GM23338 (cell line): ENCODE data around the gene MCHR2. TPM values are rescaled to one million over a fixed set of nuclear protein-coding genes. Genes with fewer than 3 reads are reported as not detected.

Source experiments
- ATAC-seq: fragments of 200-7000 bp; cut with Tn5 transposase; 3 replicates; pipeline ENCODE4 v1.9.1; 2020
- DNase-seq: peaks from one replicate; pipeline ENCODE4 v3.0.0-alpha.2; 2015; ENCODE audit warnings: low spot score
- H2AFZ ChIP-seq: fragments of 200-600 bp; sonication (generic); 2 replicates; pipeline ENCODE4 v1.8.0; 2016; ENCODE audit warnings: antibody characterized with exemption, mild to moderate bottlenecking, moderate library complexity
- H3F3A ChIP-seq: fragments of 200-600 bp; sonication (generic); replicated peaks from 2 replicates; pipeline ENCODE4 v1.8.0; 2017; ENCODE audit warnings: antibody characterized with exemption, mixed run types, low read depth
- H3K27ac ChIP-seq: fragments of 200-600 bp; sonication (generic); 2 replicates; pipeline ENCODE4 v1.6.1; 2016; ENCODE audit warnings: low read depth
- H3K27me3 ChIP-seq: fragments of 200-600 bp; sonication (generic); 2 replicates; pipeline ENCODE4 v1.8.0; 2016; ENCODE audit warnings: mild to moderate bottlenecking, mixed run types, moderate library complexity; ENCODE audit not compliant: insufficient read depth
- H3K36me3 ChIP-seq: fragments of 200-600 bp; sonication (generic); 2 replicates; pipeline ENCODE4 v1.8.0; 2016; ENCODE audit warnings: mild to moderate bottlenecking; ENCODE audit not compliant: insufficient read depth
- H3K4me1 ChIP-seq: fragments of 200-600 bp; sonication (generic); 2 replicates; pipeline ENCODE4 v1.8.0; 2016; ENCODE audit warnings: mild to moderate bottlenecking, moderate library complexity; ENCODE audit not compliant: insufficient read depth
- H3K4me2 ChIP-seq: fragments of 200-600 bp; sonication (generic); 2 replicates; pipeline ENCODE4 v1.7.1; 2017; ENCODE audit warnings: mixed run types
- H3K4me3 ChIP-seq: fragments of 200-600 bp; sonication (generic); 2 replicates; pipeline ENCODE4 v1.6.1; 2016; ENCODE audit warnings: mixed run types
- H3K79me2 ChIP-seq: fragments of 200-600 bp; sonication (generic); replicated peaks from 2 replicates; pipeline ENCODE4 v1.8.0; 2017; ENCODE audit warnings: mild to moderate bottlenecking; ENCODE audit not compliant: insufficient read depth
- H3K9me2 ChIP-seq: fragments of 200-600 bp; sonication (generic); 2 replicates; pipeline ENCODE4 v1.8.0; 2017; ENCODE audit not compliant: insufficient read depth
- H4K20me1 ChIP-seq: fragments of 200-600 bp; sonication (generic); replicated peaks from 2 replicates; pipeline ENCODE4 v1.8.0; 2017; ENCODE audit warnings: mild to moderate bottlenecking; ENCODE audit not compliant: insufficient read depth
- H3K27ac Mint-ChIP-seq: 2 replicates; pipeline ENCODE4 v1.8.0; 2020; ENCODE audit warnings: inconsistent platforms, mild to moderate bottlenecking, moderate library complexity, mixed read lengths
- H3K27me3 Mint-ChIP-seq: 3 replicates; pipeline ENCODE4 v1.8.0; 2022; ENCODE audit warnings: low read depth, mild to moderate bottlenecking, moderate library complexity, mixed read lengths, inconsistent platforms; ENCODE audit not compliant: insufficient read depth, poor library complexity
- H3K36me3 Mint-ChIP-seq: 3 replicates; pipeline ENCODE4 v1.8.0; 2021; ENCODE audit warnings: low read depth, mild to moderate bottlenecking, inconsistent platforms, moderate library complexity, mixed read lengths
- H3K4me1 Mint-ChIP-seq: 3 replicates; pipeline ENCODE4 v1.8.0; 2020; ENCODE audit warnings: mild to moderate bottlenecking, inconsistent platforms, mixed read lengths
- H3K4me3 Mint-ChIP-seq: 3 replicates; pipeline ENCODE4 v1.8.0; 2021; ENCODE audit warnings: moderate library complexity, mild to moderate bottlenecking, inconsistent platforms, mixed read lengths
- H3K9me3 Mint-ChIP-seq: 3 replicates; pipeline ENCODE4 v1.8.0; 2020; ENCODE audit warnings: moderate library complexity, mild to moderate bottlenecking, inconsistent platforms, mixed read lengths
- CREB1 ChIP-seq: fragments of 250-450 bp; sonication (Bioruptor Pico); IDR thresholded peaks from 2 replicates; pipeline ENCODE4 v1.5.0; 2020; ENCODE audit warnings: low read depth, mild to moderate bottlenecking, moderate library complexity
- EZH2 ChIP-seq: fragments of 200-600 bp; sonication (generic); IDR thresholded peaks from one replicate; pipeline ENCODE4 v1.8.0; 2017; ENCODE audit warnings: antibody characterized with exemption, mild to moderate bottlenecking, low read depth; ENCODE audit not compliant: unreplicated experiment
- EZH2phosphoT487 ChIP-seq: fragments of 200-600 bp; sonication (generic); IDR thresholded peaks from one replicate; pipeline ENCODE4 v1.8.1; 2018; ENCODE audit warnings: antibody characterized with exemption; ENCODE audit not compliant: unreplicated experiment
- JUNB ChIP-seq: IDR thresholded peaks from one replicate; pipeline ENCODE4 v1.6.1; 2016; ENCODE audit warnings: antibody characterized with exemption; ENCODE audit not compliant: unreplicated experiment
- NANOG ChIP-seq: IDR thresholded peaks from 2 replicates; pipeline ENCODE4 v1.6.1; 2016; ENCODE audit warnings: antibody characterized with exemption, borderline replicate concordance
- POLR2AphosphoS5 ChIP-seq: IDR thresholded peaks from 2 replicates; pipeline ENCODE4 v1.6.1; 2016; ENCODE audit warnings: antibody characterized with exemption, low read depth
- STAT1 ChIP-seq: IDR thresholded peaks from one replicate; pipeline ENCODE4 v1.6.1; 2016; ENCODE audit warnings: antibody characterized with exemption; ENCODE audit not compliant: unreplicated experiment
- ZNF114 ChIP-seq: fragments of 250-450 bp; sonication (Bioruptor Pico); IDR thresholded peaks from 2 replicates; pipeline ENCODE4 v1.5.0; 2020; ENCODE audit warnings: mild to moderate bottlenecking, moderate library complexity
- ZNF331 ChIP-seq: fragments of 250-450 bp; sonication (Bioruptor Pico); IDR thresholded peaks from 2 replicates; pipeline ENCODE4 v1.5.0; 2020; ENCODE audit warnings: low read depth, mild to moderate bottlenecking, moderate library complexity
- polyA plus RNA-seq: library from polyadenylated mRNA; unstranded; fragments of >200 nt; fragmentation: Nextera tagmentation; extraction: Ambion mirVana; gene quantifications from 2 replicates; pipeline ENCODE4 v1.2.1, GENCODE V29; 2016
- total RNA-seq: library from RNA; depleted of rRNA; stranded (reverse); fragments of >200 nt; shearing (Covaris generic); gene quantifications from 2 replicates; pipeline ENCODE4 v1.2.3, GENCODE V29; 2014
- TF ChIP-seq, protein P1 (sequence below): fragments of 250-450 bp; sonication (Bioruptor Pico); IDR thresholded peaks from 2 replicates; pipeline ENCODE4 v1.5.0; 2020; ENCODE audit warnings: mild to moderate bottlenecking, moderate library complexity
- TF ChIP-seq, protein P2 (sequence below): IDR thresholded peaks from 2 replicates; pipeline ENCODE4 v1.6.1; 2016; ENCODE audit warnings: antibody characterized with exemption
- TF ChIP-seq, protein P3 (sequence below): IDR thresholded peaks from one replicate; pipeline ENCODE4 v1.6.1; 2018; ENCODE audit warnings: antibody characterized with exemption; ENCODE audit not compliant: unreplicated experiment
- TF ChIP-seq, protein P4 (sequence below), 2 experiments: fragments of 200-600 bp in 1 of 2; sonication (generic) in 1 of 2; conservative IDR thresholded peaks; 2 replicates each; pipeline versions ENCODE4 v1.5.1 to v1.6.1; 2016 to 2017; ENCODE audit warnings: antibody characterized with exemption in 2 of 2, low read depth in 2 of 2, mild to moderate bottlenecking in 2 of 2, moderate library complexity in 1 of 2

MCHR2 gene
- total and polyA plus RNA-seq, 2 experiments from 2014 or later = not detected

DNA sequence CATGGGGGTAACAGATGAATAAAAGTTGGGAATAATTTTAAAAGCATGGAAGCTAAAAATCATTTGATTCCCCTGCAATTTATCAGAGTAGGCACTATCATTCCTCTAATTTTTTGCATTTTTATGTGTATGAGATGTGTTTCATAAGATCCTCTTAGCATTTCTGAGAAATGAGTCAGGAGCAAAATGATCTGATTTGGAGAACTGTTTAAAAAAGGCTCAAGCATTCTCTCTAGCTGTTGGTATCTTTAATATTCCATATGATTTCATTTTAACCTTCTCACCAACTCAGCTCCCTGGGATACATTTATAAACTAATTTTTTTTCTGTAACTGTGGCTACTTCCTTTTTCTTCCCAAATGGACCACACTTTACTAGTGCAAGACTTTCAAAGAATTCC lies 60.9 kb downstream of the MCHR2 start (continued):
- TF ChIP-seq, protein P1, sequence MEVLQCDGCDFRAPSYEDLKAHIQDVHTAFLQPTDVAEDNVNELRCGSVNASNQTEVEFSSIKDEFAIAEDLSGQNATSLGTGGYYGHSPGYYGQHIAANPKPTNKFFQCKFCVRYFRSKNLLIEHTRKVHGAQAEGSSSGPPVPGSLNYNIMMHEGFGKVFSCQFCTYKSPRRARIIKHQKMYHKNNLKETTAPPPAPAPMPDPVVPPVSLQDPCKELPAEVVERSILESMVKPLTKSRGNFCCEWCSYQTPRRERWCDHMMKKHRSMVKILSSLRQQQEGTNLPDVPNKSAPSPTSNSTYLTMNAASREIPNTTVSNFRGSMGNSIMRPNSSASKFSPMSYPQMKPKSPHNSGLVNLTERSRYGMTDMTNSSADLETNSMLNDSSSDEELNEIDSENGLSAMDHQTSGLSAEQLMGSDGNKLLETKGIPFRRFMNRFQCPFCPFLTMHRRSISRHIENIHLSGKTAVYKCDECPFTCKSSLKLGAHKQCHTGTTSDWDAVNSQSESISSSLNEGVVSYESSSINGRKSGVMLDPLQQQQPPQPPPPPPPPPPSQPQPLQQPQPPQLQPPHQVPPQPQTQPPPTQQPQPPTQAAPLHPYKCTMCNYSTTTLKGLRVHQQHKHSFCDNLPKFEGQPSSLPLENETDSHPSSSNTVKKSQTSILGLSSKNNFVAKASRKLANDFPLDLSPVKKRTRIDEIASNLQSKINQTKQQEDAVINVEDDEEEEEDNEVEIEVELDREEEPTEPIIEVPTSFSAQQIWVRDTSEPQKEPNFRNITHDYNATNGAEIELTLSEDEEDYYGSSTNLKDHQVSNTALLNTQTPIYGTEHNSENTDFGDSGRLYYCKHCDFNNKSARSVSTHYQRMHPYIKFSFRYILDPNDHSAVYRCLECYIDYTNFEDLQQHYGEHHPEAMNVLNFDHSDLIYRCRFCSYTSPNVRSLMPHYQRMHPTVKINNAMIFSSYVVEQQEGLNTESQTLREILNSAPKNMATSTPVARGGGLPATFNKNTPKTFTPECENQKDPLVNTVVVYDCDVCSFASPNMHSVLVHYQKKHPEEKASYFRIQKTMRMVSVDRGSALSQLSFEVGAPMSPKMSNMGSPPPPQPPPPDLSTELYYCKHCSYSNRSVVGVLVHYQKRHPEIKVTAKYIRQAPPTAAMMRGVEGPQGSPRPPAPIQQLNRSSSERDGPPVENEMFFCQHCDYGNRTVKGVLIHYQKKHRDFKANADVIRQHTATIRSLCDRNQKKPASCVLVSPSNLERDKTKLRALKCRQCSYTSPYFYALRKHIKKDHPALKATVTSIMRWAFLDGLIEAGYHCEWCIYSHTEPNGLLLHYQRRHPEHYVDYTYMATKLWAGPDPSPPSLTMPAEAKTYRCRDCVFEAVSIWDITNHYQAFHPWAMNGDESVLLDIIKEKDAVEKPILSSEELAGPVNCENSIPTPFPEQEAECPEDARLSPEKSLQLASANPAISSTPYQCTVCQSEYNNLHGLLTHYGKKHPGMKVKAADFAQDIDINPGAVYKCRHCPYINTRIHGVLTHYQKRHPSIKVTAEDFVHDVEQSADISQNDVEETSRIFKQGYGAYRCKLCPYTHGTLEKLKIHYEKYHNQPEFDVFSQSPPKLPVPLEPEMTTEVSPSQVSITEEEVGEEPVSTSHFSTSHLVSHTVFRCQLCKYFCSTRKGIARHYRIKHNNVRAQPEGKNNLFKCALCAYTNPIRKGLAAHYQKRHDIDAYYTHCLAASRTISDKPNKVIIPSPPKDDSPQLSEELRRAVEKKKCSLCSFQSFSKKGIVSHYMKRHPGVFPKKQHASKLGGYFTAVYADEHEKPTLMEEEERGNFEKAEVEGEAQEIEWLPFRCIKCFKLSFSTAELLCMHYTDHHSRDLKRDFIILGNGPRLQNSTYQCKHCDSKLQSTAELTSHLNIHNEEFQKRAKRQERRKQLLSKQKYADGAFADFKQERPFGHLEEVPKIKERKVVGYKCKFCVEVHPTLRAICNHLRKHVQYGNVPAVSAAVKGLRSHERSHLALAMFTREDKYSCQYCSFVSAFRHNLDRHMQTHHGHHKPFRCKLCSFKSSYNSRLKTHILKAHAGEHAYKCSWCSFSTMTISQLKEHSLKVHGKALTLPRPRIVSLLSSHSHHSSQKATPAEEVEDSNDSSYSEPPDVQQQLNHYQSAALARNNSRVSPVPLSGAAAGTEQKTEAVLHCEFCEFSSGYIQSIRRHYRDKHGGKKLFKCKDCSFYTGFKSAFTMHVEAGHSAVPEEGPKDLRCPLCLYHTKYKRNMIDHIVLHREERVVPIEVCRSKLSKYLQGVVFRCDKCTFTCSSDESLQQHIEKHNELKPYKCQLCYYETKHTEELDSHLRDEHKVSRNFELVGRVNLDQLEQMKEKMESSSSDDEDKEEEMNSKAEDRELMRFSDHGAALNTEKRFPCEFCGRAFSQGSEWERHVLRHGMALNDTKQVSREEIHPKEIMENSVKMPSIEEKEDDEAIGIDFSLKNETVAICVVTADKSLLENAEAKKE (CRISPR knock-in tag) = no peak
- TF ChIP-seq JUNB = no peak
- no peak for TF ChIP-seq CREB1 (CRISPR knock-in tag)
- no peak for TF ChIP-seq EZH2phosphoT487
- no peak for TF ChIP-seq EZH2
- TF ChIP-seq ZNF331 (CRISPR knock-in tag) = no peak

DNA sequence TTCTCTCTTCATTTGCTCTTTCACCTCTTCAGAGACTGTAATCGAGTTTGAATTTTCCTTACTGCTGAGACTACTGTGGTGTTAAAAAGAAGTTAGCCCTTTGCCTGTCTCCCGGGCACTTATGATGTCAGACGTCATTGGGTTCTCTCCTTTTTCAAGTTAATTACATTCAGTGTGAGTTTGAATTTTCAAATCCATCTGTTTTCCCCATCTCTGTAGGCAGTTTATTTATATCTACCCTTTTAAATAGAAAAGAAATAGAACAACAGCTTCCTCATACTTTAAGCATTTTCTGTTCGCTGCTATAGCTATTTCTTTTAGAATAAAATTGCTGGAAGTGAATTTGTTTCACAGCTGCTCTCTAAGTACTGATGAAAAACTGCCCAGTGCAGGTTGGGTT lies 81.4 kb downstream of the MCHR2 start:
- Histone ChIP-seq H3K9me2 (no peaks in the 10 kb centered on the region), H3K36me3 (no peaks in the 10 kb centered on the region), H2AFZ (peak overlapping the region; percentile 25; the same call in 1 of the 2 replicates), H3K4me1 (no peaks in the 10 kb centered on the region), H4K20me1 (no peaks in the 10 kb centered on the region), H3K4me2 (no peak overlapping the region), H3K4me3 (no peak overlapping the region), H3K27ac (no peak overlapping the region), H3K79me2 (no peaks in the 10 kb centered on the region), H3K27me3 (no peaks in the 10 kb centered on the region), H3F3A (no peaks in the 10 kb centered on the region)
- ATAC-seq = no peak
- no peaks in the 10 kb centered on the region for H3K4me1 Mint-ChIP-seq
- H3K9me3 Mint-ChIP-seq = no peaks in the 10 kb centered on the region
- no peak overlapping the region for H3K27ac Mint-ChIP-seq
- H3K27me3 Mint-ChIP-seq = no peaks in the 10 kb centered on the region
- H3K36me3 Mint-ChIP-seq = no peaks in the 10 kb centered on the region
- H3K4me3 Mint-ChIP-seq = no peak overlapping the region
- DNase-seq = no peak
- TF ChIP-seq ZNF114 (CRISPR knock-in tag) = no peak
- no peak for TF ChIP-seq STAT1
- TF ChIP-seq EZH2phosphoT487 = no peak
- TF ChIP-seq EZH2 = no peak
- no peak for TF ChIP-seq JUNB
- no peak for TF ChIP-seq ZNF331 (CRISPR knock-in tag)
- TF ChIP-seq, protein P2, sequence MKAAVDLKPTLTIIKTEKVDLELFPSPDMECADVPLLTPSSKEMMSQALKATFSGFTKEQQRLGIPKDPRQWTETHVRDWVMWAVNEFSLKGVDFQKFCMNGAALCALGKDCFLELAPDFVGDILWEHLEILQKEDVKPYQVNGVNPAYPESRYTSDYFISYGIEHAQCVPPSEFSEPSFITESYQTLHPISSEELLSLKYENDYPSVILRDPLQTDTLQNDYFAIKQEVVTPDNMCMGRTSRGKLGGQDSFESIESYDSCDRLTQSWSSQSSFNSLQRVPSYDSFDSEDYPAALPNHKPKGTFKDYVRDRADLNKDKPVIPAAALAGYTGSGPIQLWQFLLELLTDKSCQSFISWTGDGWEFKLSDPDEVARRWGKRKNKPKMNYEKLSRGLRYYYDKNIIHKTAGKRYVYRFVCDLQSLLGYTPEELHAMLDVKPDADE = no peak
- TF ChIP-seq, protein P3, sequence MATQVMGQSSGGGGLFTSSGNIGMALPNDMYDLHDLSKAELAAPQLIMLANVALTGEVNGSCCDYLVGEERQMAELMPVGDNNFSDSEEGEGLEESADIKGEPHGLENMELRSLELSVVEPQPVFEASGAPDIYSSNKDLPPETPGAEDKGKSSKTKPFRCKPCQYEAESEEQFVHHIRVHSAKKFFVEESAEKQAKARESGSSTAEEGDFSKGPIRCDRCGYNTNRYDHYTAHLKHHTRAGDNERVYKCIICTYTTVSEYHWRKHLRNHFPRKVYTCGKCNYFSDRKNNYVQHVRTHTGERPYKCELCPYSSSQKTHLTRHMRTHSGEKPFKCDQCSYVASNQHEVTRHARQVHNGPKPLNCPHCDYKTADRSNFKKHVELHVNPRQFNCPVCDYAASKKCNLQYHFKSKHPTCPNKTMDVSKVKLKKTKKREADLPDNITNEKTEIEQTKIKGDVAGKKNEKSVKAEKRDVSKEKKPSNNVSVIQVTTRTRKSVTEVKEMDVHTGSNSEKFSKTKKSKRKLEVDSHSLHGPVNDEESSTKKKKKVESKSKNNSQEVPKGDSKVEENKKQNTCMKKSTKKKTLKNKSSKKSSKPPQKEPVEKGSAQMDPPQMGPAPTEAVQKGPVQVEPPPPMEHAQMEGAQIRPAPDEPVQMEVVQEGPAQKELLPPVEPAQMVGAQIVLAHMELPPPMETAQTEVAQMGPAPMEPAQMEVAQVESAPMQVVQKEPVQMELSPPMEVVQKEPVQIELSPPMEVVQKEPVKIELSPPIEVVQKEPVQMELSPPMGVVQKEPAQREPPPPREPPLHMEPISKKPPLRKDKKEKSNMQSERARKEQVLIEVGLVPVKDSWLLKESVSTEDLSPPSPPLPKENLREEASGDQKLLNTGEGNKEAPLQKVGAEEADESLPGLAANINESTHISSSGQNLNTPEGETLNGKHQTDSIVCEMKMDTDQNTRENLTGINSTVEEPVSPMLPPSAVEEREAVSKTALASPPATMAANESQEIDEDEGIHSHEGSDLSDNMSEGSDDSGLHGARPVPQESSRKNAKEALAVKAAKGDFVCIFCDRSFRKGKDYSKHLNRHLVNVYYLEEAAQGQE = no peak
- TF ChIP-seq, protein P4, sequence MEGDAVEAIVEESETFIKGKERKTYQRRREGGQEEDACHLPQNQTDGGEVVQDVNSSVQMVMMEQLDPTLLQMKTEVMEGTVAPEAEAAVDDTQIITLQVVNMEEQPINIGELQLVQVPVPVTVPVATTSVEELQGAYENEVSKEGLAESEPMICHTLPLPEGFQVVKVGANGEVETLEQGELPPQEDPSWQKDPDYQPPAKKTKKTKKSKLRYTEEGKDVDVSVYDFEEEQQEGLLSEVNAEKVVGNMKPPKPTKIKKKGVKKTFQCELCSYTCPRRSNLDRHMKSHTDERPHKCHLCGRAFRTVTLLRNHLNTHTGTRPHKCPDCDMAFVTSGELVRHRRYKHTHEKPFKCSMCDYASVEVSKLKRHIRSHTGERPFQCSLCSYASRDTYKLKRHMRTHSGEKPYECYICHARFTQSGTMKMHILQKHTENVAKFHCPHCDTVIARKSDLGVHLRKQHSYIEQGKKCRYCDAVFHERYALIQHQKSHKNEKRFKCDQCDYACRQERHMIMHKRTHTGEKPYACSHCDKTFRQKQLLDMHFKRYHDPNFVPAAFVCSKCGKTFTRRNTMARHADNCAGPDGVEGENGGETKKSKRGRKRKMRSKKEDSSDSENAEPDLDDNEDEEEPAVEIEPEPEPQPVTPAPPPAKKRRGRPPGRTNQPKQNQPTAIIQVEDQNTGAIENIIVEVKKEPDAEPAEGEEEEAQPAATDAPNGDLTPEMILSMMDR (conservative IDR thresholded peaks at IDR 0.05; ENCODE audit: low read depth in 2 of 2) = no peak
- TF ChIP-seq CREB1 (CRISPR knock-in tag) = no peak
- TF ChIP-seq NANOG = no peak
- TF ChIP-seq POLR2AphosphoS5 = no peak
